Retinal pigment epithelial cell (primary cell): ENCODE results near the gene SRXN1.

Experiments
- DNase-seq: peaks from one replicate; pipeline ENCODE4 v3.0.0-alpha.2; 2010; ENCODE audit warnings: low read depth
- H3K4me3 ChIP-seq: 2 replicates; pipeline ENCODE4 v1.5.1; 2011; ENCODE audit warnings: mild to moderate bottlenecking, low read length, control low read depth, moderate library complexity
- TF ChIP-seq, protein P1 (sequence below): conservative IDR thresholded peaks from 2 replicates; pipeline ENCODE4 v1.5.1; 2011; ENCODE audit warnings: low read depth, low read length, control low read depth, inconsistent platforms

The SRXN1 gene

DNA sequence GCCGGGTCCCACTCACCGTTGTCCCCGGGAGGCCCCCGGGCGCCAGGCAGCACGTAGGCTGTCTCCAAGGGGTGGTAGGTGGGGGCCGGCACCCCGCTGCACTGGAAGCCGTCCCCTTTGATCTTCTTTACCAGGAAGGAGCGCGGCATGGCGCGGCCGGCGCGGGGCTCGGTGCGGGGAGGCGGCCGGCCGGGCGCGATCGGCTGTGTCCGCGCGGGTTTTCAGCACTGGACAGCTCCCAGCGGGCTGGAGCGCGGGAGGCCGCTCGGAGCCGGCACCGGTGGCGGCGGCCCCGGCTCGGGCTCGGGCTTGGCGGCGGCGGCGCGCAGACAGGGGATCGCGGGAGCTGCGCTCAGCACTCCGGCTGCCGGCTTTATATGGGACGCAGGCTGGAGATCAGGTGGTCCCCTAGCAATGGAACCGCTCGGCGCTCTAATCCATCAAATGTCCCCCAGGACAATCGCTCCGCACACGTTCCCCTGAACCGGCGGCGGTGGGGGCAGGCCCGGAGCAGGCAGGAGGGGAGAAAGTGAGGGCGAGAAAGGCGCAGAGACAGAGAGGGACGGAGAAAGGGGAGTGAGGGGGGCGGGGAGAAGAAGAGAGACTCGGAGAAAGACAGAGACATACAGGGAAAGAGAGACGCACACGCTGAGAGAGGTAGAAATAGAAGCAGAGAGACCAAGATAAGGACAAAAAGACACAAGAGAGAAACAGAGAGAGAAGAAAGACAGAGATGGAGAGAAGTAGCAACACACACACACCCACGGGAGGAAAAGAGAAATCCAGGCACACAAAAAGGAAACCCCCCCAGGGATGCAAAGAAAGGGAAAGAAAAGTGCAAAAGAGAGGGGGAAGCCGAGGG is 22.7 kb upstream of the SRXN1 start, which contains the start of gene SCRT2:
SCRT2 (minus strand) TSS at position 350 of the 862 bp plus-strand sequence; CDS start at position 149, 201 bp downstream.
- H3K4me3 ChIP-seq, result no peak within 1 kb of the TSS
- TF ChIP-seq, protein P1, sequence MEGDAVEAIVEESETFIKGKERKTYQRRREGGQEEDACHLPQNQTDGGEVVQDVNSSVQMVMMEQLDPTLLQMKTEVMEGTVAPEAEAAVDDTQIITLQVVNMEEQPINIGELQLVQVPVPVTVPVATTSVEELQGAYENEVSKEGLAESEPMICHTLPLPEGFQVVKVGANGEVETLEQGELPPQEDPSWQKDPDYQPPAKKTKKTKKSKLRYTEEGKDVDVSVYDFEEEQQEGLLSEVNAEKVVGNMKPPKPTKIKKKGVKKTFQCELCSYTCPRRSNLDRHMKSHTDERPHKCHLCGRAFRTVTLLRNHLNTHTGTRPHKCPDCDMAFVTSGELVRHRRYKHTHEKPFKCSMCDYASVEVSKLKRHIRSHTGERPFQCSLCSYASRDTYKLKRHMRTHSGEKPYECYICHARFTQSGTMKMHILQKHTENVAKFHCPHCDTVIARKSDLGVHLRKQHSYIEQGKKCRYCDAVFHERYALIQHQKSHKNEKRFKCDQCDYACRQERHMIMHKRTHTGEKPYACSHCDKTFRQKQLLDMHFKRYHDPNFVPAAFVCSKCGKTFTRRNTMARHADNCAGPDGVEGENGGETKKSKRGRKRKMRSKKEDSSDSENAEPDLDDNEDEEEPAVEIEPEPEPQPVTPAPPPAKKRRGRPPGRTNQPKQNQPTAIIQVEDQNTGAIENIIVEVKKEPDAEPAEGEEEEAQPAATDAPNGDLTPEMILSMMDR, result no peak

DNA sequence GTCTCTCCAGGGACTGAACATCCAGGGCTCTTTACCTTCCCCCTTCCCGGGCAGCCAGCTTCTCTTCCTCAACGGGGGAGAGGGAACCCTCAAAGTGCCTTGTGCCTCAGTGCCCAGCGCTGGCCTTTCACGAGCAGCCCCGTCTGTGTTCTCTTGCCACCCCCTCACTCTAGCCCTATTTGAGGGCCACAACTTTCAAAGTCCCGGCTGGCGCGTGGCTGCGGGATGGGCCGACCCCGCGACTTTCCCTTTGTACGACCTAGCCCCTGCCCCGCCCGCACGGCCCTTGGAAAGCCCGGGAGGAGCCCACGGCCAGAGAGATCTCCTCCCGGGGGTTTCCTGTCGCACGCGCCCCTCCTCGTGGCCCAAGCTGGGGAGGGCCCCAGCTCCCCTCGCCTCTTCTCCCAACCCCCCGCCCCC is 22.0 kb upstream of the SRXN1 start:
- no peak overlapping the region for H3K4me3 ChIP-seq
- DNase-seq, result no peak
- TF ChIP-seq, protein P1, result no peak

More for the DNA sequence above, 22.7 kb upstream of the SRXN1 start, which contains the start of gene SCRT2:
- peak; percentile 27 for DNase-seq

DNA sequence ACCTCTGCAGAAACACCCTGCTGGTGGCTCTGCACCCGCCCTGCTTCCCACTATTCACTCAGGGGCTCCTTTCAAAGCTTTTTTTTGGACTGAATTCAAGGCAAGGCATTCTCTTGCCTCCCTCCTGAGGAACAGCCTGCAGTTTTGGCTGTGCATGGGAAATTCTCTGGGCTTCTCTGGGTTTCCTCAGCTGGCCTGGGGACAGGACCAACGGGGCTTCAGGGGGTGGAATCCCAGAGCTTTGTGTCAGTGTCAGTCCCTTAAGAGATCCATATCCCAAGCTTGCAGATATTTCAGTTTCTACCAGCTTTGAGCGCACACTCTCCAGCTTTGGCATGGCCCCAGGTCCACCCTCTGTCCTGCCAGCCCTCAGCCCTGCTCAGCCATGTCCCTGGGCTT is 20.6 kb upstream of the SRXN1 start:
- TF ChIP-seq, protein P1, result no peak
- no peak for DNase-seq
- no peak overlapping the region for H3K4me3 ChIP-seq

DNA sequence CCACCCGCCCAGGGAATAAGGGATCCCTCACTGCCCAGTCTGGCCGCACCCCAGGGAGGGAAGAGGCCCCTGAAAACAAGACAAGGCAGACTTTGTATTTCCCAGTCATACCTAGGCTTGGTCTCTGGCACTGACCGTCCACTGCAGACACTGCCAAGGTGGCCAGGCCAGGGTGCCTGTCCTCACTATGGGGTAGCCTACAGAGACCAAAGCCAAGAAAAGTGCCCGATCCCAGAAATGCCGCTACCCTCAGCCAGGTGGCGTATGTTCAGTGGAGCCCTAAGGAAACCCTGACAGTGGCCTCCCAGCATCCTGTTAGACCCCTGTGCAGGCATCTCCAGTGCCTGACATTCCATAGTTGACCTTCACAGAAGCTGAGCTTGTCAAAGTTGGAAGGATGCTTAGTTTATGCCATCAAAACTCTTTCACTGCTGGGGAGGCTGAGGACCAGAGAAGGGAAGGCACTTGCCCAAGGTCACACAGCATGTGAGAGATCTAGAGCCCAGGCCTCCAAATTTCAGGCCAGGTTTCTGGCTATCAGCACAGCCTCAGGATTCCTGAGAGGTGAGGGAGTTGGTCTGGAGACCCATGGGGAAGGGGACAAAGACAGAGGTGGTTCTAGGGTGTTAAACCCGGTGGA is 20.1 kb upstream of the SRXN1 start:
- TF ChIP-seq, protein P1, result peak; percentile 43
- H3K4me3 ChIP-seq, result no peak overlapping the region
- no peak for DNase-seq

DNA sequence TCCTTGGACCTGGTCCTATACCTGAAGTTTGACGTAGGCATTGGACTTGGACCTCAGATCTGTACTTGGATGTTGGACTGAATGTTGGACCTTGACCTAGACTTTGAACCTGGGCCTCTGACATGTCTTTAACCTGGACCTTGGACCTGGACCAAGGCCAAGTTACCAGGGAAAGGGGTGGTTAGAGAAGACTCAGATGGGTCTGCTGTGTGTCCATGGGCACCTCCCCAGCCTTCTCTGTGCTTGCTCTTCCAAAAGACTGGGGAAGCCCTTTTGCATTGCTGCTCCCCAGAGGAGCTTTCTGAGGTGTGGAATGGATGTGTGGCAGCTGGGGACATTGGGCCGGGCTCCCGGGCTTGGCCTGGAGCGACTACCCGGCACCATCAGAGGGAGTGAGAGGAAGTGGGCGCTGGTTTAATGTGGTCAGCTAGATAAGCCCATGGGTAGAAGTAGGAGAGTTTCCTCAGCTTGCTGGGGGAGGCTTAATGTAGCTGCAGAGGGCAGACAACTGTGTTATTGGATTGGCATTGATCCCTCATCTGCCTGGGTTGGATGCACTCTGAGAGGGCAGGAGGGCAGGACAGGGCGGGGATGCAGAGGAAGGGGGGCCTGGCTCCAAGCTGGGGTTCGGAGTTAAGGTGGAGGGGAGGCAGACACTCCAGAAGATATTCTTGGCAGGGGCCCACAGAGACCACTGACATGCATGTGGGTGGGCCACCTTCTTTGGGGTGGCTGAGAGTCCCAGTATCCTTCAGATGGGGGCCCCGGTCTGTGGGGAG is 18.4 kb upstream of the SRXN1 start:
- H3K4me3 ChIP-seq, result no peak overlapping the region
- TF ChIP-seq, protein P1, result no peak
- DNase-seq, result no peak

DNA sequence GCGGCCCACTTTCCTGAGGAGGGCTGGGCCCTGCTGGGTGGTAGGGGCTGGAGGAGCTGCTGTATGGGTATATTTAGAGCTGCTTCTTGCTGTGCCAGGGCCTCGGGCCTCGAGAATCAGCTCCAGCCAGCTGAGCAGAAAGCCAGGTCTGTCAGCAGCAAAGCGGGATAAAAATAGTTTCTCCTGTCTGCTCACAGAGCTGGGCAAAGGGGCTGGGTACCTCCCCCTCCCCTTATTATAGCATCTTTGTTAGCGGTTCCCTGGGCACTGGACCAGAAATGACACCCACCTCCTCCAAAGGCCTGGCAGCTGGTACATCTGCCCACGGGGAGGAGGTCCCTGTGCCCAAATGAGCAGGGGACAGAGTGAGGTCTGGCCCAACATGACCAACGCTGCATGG is 16.6 kb upstream of the SRXN1 start:
- DNase-seq, result no peak
- TF ChIP-seq, protein P1, result no peak
- H3K4me3 ChIP-seq, result no peak overlapping the region
